Measurements from ENCODE around the gene SSRP1. TPM values are rescaled to one million over a fixed set of nuclear protein-coding genes. Genes with fewer than 3 reads are reported as not detected.

SSRP1 gene
- total and polyA plus RNA-seq, 2 experiments from 2014 or later, result 205 to 216 TPM

- H3K27ac Mint-ChIP-seq, result no peak overlapping the region
- H3K4me1 Mint-ChIP-seq, result peaks cover 35% of the 10 kb centered on the region
- no peak for ATAC-seq
- no peaks in the 10 kb centered on the region for H3K79me2 ChIP-seq (replicated peaks; ENCODE audit: insufficient read depth)
- H3F3A ChIP-seq (replicated peaks; ENCODE audit: low read depth), result no peaks in the 10 kb centered on the region
- DNase-seq (ENCODE audit: low spot score), result no peak
- H3K36me3 Mint-ChIP-seq (ENCODE audit: low read depth), result peaks cover 20% of the 10 kb centered on the region
- H3K4me1 ChIP-seq (ENCODE audit: insufficient read depth), result peaks cover 30% of the 10 kb centered on the region
- H3K4me3 ChIP-seq, result no peak overlapping the region
- H3K27me3 Mint-ChIP-seq (ENCODE audit: insufficient read depth, low read depth, poor library complexity), result peaks cover 6% of the 10 kb centered on the region
- 0 out of 2 replicates have a peak, but pooled peaks cover 4% of the 10 kb centered on the region for H3K27me3 ChIP-seq (ENCODE audit: insufficient read depth)
- no peak overlapping the region for H3K27ac ChIP-seq (ENCODE audit: low read depth)
- no peak overlapping the region for H3K4me2 ChIP-seq
- no peaks in the 10 kb centered on the region for H4K20me1 ChIP-seq (replicated peaks; ENCODE audit: insufficient read depth)
- H2AFZ ChIP-seq, result peak overlapping the region; percentile 84; the same call in 1 of the 2 replicates
- peaks cover 10% of the 10 kb centered on the region for H3K9me2 ChIP-seq (ENCODE audit: insufficient read depth)
- H3K9me3 Mint-ChIP-seq, result peaks cover 27% of the 10 kb centered on the region
- H3K36me3 ChIP-seq (ENCODE audit: insufficient read depth), result peaks cover 5% of the 10 kb centered on the region; the same call in 1 of the 2 replicates
- no peak for TF ChIP-seq CTCF (conservative IDR thresholded peaks at IDR 0.05; ENCODE audit: low read depth in 2 of 2)
- no peak for TF ChIP-seq ZNF331 (CRISPR knock-in tag; IDR thresholded peaks at IDR 0.05; ENCODE audit: low read depth)
- no peak for TF ChIP-seq REST (IDR thresholded peaks at IDR 0.05; ENCODE audit: unreplicated experiment)
- TF ChIP-seq EZH2 (IDR thresholded peaks at IDR 0.05; ENCODE audit: low read depth, unreplicated experiment), result no peak
- no peak overlapping the region for H3K4me3 Mint-ChIP-seq
These were observed 56.6 kb downstream of the SSRP1 start for GRCh38 chr11:57279116-57279515.

DNA sequence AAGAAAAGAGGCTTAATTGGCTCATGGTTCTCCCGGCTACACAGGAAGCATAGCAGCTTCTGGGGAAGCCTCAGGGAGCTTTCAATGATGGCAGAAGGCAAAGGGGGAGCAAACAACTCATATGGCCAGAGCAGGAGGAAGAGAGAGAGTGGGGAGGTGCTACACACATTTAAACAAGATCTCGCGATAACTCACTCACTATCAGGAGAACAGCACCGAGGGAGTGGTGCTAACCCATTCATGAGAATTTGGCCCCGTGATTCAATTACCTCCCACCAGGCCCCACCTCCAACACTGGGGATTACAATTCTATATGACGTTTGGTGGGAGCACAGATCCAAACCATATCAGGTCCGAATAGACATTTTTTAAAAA, 57.0 kb downstream of the SSRP1 start:
- peak overlapping the region; percentile 84; the same call in 1 of the 2 replicates for H2AFZ ChIP-seq
- H3K4me3 Mint-ChIP-seq, result no peak overlapping the region
- peak overlapping the region; percentile 16; the same call in 1 of the 2 replicates for H3K27ac ChIP-seq (ENCODE audit: low read depth)

More for the DNA sequence above, 57.0 kb downstream of the SSRP1 start:
- Mint-ChIP-seq H3K4me1 (peaks cover 33% of the 10 kb centered on the region), H3K36me3 (ENCODE audit: low read depth) (peaks cover 20% of the 10 kb centered on the region), H3K27ac (peak overlapping the region; percentile 89; the same call in 1 of the 2 replicates), H3K27me3 (ENCODE audit: insufficient read depth, low read depth, poor library complexity) (peaks cover 6% of the 10 kb centered on the region), H3K9me3 (peaks cover 30% of the 10 kb centered on the region)
- DNase-seq (ENCODE audit: low spot score) (peak; percentile 29), ATAC-seq (no peak)
- H3K36me3 ChIP-seq (ENCODE audit: insufficient read depth), result peaks cover 5% of the 10 kb centered on the region; the same call in 1 of the 2 replicates
- H3K4me1 ChIP-seq (ENCODE audit: insufficient read depth), result peaks cover 29% of the 10 kb centered on the region
- TF ChIP-seq STAT1 (IDR thresholded peaks at IDR 0.05; ENCODE audit: unreplicated experiment), result no peak
- TF ChIP-seq POLR2AphosphoS5 (IDR thresholded peaks at IDR 0.05; ENCODE audit: low read depth), result no peak
- no peak overlapping the region for H3K4me3 ChIP-seq
- H3F3A ChIP-seq (replicated peaks; ENCODE audit: low read depth), result no peaks in the 10 kb centered on the region
- H3K79me2 ChIP-seq (replicated peaks; ENCODE audit: insufficient read depth), result no peaks in the 10 kb centered on the region
- 0 out of 2 replicates have a peak, but pooled peaks cover 4% of the 10 kb centered on the region for H3K27me3 ChIP-seq (ENCODE audit: insufficient read depth)
- H3K4me2 ChIP-seq, result peak overlapping the region; percentile 60; the same call in 1 of the 2 replicates
- peaks cover 10% of the 10 kb centered on the region for H3K9me2 ChIP-seq (ENCODE audit: insufficient read depth)
- H4K20me1 ChIP-seq (replicated peaks; ENCODE audit: insufficient read depth), result no peaks in the 10 kb centered on the region
